Choroid plexus epithelial cell (primary cell): ENCODE results near the gene PPP1R12B.

Experiments used
- DNase-seq: peaks from one replicate; pipeline ENCODE4 v3.0.0-alpha.2; 2010; ENCODE audit warnings: low read depth
- H3K4me3 ChIP-seq: 2 replicates; pipeline ENCODE4 v1.5.1; 2011; ENCODE audit warnings: low read depth, mild to moderate bottlenecking, control low read depth, low read length, moderate library complexity
- CTCF ChIP-seq: conservative IDR thresholded peaks from 2 replicates; pipeline ENCODE4 v1.5.1; 2011; ENCODE audit warnings: low read depth, mild to moderate bottlenecking, control low read depth, inconsistent platforms, low read length, moderate library complexity

PPP1R12B gene

GRCh38 chr1:202564958-202565495, 216.5 kb downstream of the PPP1R12B start:
- DNase-seq: no peak
- TF ChIP-seq CTCF: no peak
- no peak overlapping the region for H3K4me3 ChIP-seq

- TF ChIP-seq CTCF: no peak
- no peak for DNase-seq
- H3K4me3 ChIP-seq: no peak overlapping the region
Measured at GRCh38 chr1:202565890-202566602, 217.5 kb downstream of the PPP1R12B start.

GRCh38 chr1:202567738-202568137, 219.2 kb downstream of the PPP1R12B start:
- DNase-seq: peak; percentile 73
- no peak overlapping the region for H3K4me3 ChIP-seq
- no peak for TF ChIP-seq CTCF

GRCh38 chr1:202568410-202568809, 219.9 kb downstream of the PPP1R12B start:
- no peak overlapping the region for H3K4me3 ChIP-seq
- TF ChIP-seq CTCF: no peak
- no peak for DNase-seq

GRCh38 chr1:202568826-202569225, 220.3 kb downstream of the PPP1R12B start:
- peak; percentile 65 for DNase-seq
- H3K4me3 ChIP-seq: no peak overlapping the region
- TF ChIP-seq CTCF: no peak

- no peak for TF ChIP-seq CTCF
- no peak overlapping the region for H3K4me3 ChIP-seq
- no peak for DNase-seq
Measured at GRCh38 chr1:202569393-202570322, 221.2 kb downstream of the PPP1R12B start.
